HepG2 (cell line): ENCODE results near the gene SLC1A3. TPM values are rescaled to one million over a fixed set of nuclear protein-coding genes. Genes with fewer than 3 reads are reported as not detected.

Experiments used
- ATAC-seq: fragments of 200-7000 bp; cut with Tn5 transposase; 3 replicates; pipeline ENCODE4 v1.9.1; 2020; ENCODE audit warnings: mild to moderate bottlenecking, moderate library complexity
- BruUV-seq: library from RNA; stranded (reverse); fragments of 400-500 nt; replicated peaks from 2 replicates; lab custom pipeline; 2021; lab: Mats Ljungman, UMichigan
- CTCF ChIA-PET: fragments of 300-600 bp; formaldehyde crosslinking; extraction: SDS; loops from one replicate; lab custom pipeline; 2021; ENCODE audit warnings: low total read pairs, inconsistent platforms, low intra/inter-chr PET ratio; lab: Yijun Ruan, JAX
- POLR2A ChIA-PET: fragments of 350-600 bp; sonication (Branson Sonifier 250); formaldehyde crosslinking; loops from one replicate; lab custom pipeline; 2020; ENCODE audit warnings: antibody characterized with exemption, inconsistent platforms; lab: Yijun Ruan, JAX
- DNase-seq: peaks from one replicate; pipeline ENCODE4 v3.0.0-alpha.2; 2015; ENCODE audit warnings: low spot score
- FAIRE-seq: peaks from 3 replicates; lab custom pipeline; 2011; peaks lifted over from hg19 to GRCh38; lab: Jason Lieb, UNC
- H2AFZ ChIP-seq: one replicate; pipeline ENCODE4 v1.6.1; 2011; ENCODE audit warnings: low read length, inconsistent platforms
- H3K27ac ChIP-seq: fragments of 300-600 bp; 3 replicates; pipeline ENCODE4 v1.8.0; 2011; ENCODE audit warnings: mixed run types, mild to moderate bottlenecking, mixed read lengths, low read length, inconsistent platforms; ENCODE audit not compliant: insufficient read depth; ENCODE audit errors: extremely low read length
- H3K27me3 ChIP-seq, 2 experiments: fragments of 200-600 bp in 1 of 2; 2 replicates in 1 of 2; 3 replicates in 1 of 2; pipeline versions ENCODE4 v1.6.0 to v1.8.0; 2011; ENCODE audit warnings: low read length in 2 of 2, mild to moderate bottlenecking in 2 of 2, moderate library complexity in 2 of 2, inconsistent platforms in 1 of 2; ENCODE audit not compliant: insufficient read depth in 2 of 2, control insufficient read depth in 1 of 2
- H3K36me3 ChIP-seq, 2 experiments: fragments of 200-600 bp in 1 of 2; replicated peaks in 1 of 2; 2 replicates in 1 of 2; 3 replicates in 1 of 2; pipeline versions ENCODE4 v1.5.1 to v1.8.0; 2011; ENCODE audit warnings: low read length in 2 of 2, inconsistent platforms in 1 of 2; ENCODE audit not compliant: insufficient read depth in 2 of 2, control insufficient read depth in 1 of 2
- H3K4me1 ChIP-seq: 2 replicates; pipeline ENCODE4 v1.5.1; 2012; ENCODE audit warnings: low read length, inconsistent platforms; ENCODE audit not compliant: insufficient read depth
- H3K4me2 ChIP-seq: 2 replicates; pipeline ENCODE4 v1.6.0; 2011; ENCODE audit warnings: low read depth, low read length, inconsistent platforms
- H3K4me3 ChIP-seq, 3 experiments: fragments of 200-600 bp in 1 of 3; sonication (generic), shearing (Covaris generic) in 1 of 3; replicated peaks in 1 of 3; 2 replicates each; pipeline ENCODE4 v1.5.1; 2011 to 2016; ENCODE audit warnings: low read length in 3 of 3, inconsistent platforms in 2 of 3, low read depth in 2 of 3, mild to moderate bottlenecking in 2 of 3, control low read depth in 1 of 3, mixed read lengths in 1 of 3; ENCODE audit not compliant: insufficient read depth in 1 of 3
- H3K79me2 ChIP-seq: one replicate; pipeline ENCODE4 v1.6.1; 2011; ENCODE audit warnings: low read length, inconsistent platforms; ENCODE audit not compliant: insufficient read depth
- H3K9ac ChIP-seq: 2 replicates; pipeline ENCODE4 v1.6.0; 2011; ENCODE audit warnings: mild to moderate bottlenecking, low read depth, low read length, inconsistent platforms; ENCODE audit not compliant: insufficient read depth
- H3K9me3 ChIP-seq: 2 replicates; pipeline ENCODE4 v1.5.1; 2012; ENCODE audit warnings: mild to moderate bottlenecking, low read length
- H4K20me1 ChIP-seq: 2 replicates; pipeline ENCODE4 v1.6.0; 2011; ENCODE audit warnings: inconsistent platforms, mild to moderate bottlenecking, low read length, moderate library complexity; ENCODE audit not compliant: insufficient read depth
- DNMT3B ChIP-seq: conservative IDR thresholded peaks from 2 replicates; pipeline ENCODE4 v1.6.1; 2016; ENCODE audit warnings: missing biosample characterization, control low read depth
- KDM5B ChIP-seq: sonication (generic); formaldehyde crosslinking; IDR thresholded peaks from 2 replicates; pipeline ENCODE4 v1.4.0; 2020; ENCODE audit warnings: missing genetic modification reagents, mild to moderate bottlenecking, borderline replicate concordance
- MAFG ChIP-seq: sonication (generic); formaldehyde crosslinking; IDR thresholded peaks from 2 replicates; pipeline ENCODE4 v1.5.1; 2020; ENCODE audit warnings: mild to moderate bottlenecking, missing genetic modification reagents
- NKX3-1 ChIP-seq: sonication (generic); formaldehyde crosslinking; IDR thresholded peaks from 2 replicates; pipeline ENCODE4 v1.5.0; 2020; ENCODE audit warnings: missing genetic modification reagents
- NR2C2 ChIP-seq: sonication (generic); formaldehyde crosslinking; IDR thresholded peaks from 2 replicates; pipeline ENCODE4 v1.4.0; 2020; ENCODE audit warnings: missing genetic modification reagents, mild to moderate bottlenecking, moderate library complexity, borderline replicate concordance
- POLR2AphosphoS2 ChIP-seq: IDR thresholded peaks from 2 replicates; pipeline ENCODE4 v1.6.1; 2011; ENCODE audit warnings: low read depth, low read length, improper control_type of control experiment
- POLR2G ChIP-seq: fragments of 200-400 bp; formaldehyde crosslinking; IDR thresholded peaks from 2 replicates; pipeline ENCODE4 v1.6.1; 2018; ENCODE audit warnings: mild to moderate bottlenecking, low read depth, low read length, moderate library complexity
- TBL1XR1 ChIP-seq: fragments of 150-350 bp; IDR thresholded peaks from 2 replicates; pipeline ENCODE4 v1.6.1; 2014; ENCODE audit warnings: borderline replicate concordance, low read length; ENCODE audit not compliant: partially characterized antibody
- TBX2 ChIP-seq: sonication (generic); formaldehyde crosslinking; IDR thresholded peaks from 2 replicates; pipeline ENCODE4 v1.5.0; 2020; ENCODE audit warnings: missing genetic modification reagents, mild to moderate bottlenecking, borderline replicate concordance
- ZBTB44 ChIP-seq: sonication (generic); formaldehyde crosslinking; IDR thresholded peaks from 2 replicates; pipeline ENCODE4 v1.4.0; 2020; ENCODE audit warnings: missing genetic modification reagents
- ZMYM3 ChIP-seq: sonication (generic); formaldehyde crosslinking; IDR thresholded peaks from 2 replicates; pipeline ENCODE4 v1.5.1; 2020; ENCODE audit warnings: mild to moderate bottlenecking, missing genetic modification reagents
- ZNF121 ChIP-seq: sonication (generic); formaldehyde crosslinking; IDR thresholded peaks from 2 replicates; pipeline ENCODE4 v1.5.0; 2020; ENCODE audit warnings: mild to moderate bottlenecking, missing genetic modification reagents
- ZNF430 ChIP-seq: sonication (generic); formaldehyde crosslinking; IDR thresholded peaks from 2 replicates; pipeline ENCODE4 v1.9.0; 2021; ENCODE audit warnings: mild to moderate bottlenecking, missing genetic modification reagents
- ZNF747 ChIP-seq: sonication (generic); formaldehyde crosslinking; IDR thresholded peaks from 2 replicates; pipeline ENCODE4 v1.8.1; 2023; ENCODE audit warnings: missing genetic modification reagents, mild to moderate bottlenecking, borderline replicate concordance
- ZNF891 ChIP-seq: sonication (generic); formaldehyde crosslinking; IDR thresholded peaks from 2 replicates; pipeline ENCODE4 v1.5.0; 2020; ENCODE audit warnings: mild to moderate bottlenecking, missing genetic modification reagents
- WGBS: methylation state at CpG from one replicate; pipeline ENCODE4 v1.1.6; 2017; ENCODE audit warnings: low lambda C conversion rate; 5-methylcytosine and 5-hydroxymethylcytosine counted together
- in situ Hi-C: cut with HindIII; loops from 2 replicates; pipeline ENCODE4 v1.10.0; 2017; ENCODE audit warnings: low pct_unique_long_range_greater_than_20kb; ENCODE audit not compliant: extremely low pct_ligation_motif_present
- intact Hi-C: fragments of 100-400 bp; cut with micrococcal nuclease; formaldehyde crosslinking; loops from one replicate; pipeline ENCODE4 v1.10.0; 2022; ENCODE audit not compliant: unreplicated experiment
- polyA plus RNA-seq, 8 experiments: library from polyadenylated mRNA; depleted of rRNA in 3 of 8; stranded (reverse) in 7 of 8; unstranded in 1 of 8; fragments of >200 nt; fragmentation: Illumina TruSeq in 4 of 8; extraction: Trizol in 4 of 8; gene quantifications; 2 replicates each; pipeline versions ENCODE4 v1.2.1 to v1.2.3, GENCODE V29; 2011 to 2016; ENCODE audit warnings: low read depth in 4 of 8, missing spikeins in 1 of 8, mixed read lengths in 1 of 8; ENCODE audit not compliant: insufficient read depth in 1 of 8
- total RNA-seq, 5 experiments: library from RNA; depleted of rRNA; stranded (reverse); fragments of >200 nt; fragmentation: Illumina TruSeq; extraction: Trizol; gene quantifications; 2 replicates each; pipeline ENCODE4 v1.2.3, GENCODE V29; 2016; ENCODE audit warnings: low read depth in 1 of 5
- TF ChIP-seq, protein P1 (sequence below): sonication (generic); formaldehyde crosslinking; IDR thresholded peaks from 2 replicates; pipeline ENCODE4 v1.4.0; 2020; ENCODE audit warnings: missing genetic modification reagents, borderline replicate concordance
- TF ChIP-seq, protein P2 (sequence below): IDR thresholded peaks from 2 replicates; pipeline ENCODE4 v1.6.1; 2016; ENCODE audit warnings: missing genetic modification reagents, missing compliant biosample characterization

The SLC1A3 gene
- total and polyA plus RNA-seq, 2 of the 13 experiments (the other 11 are each of a cell fraction or from before 2014, with no cell fraction given) = 0.09 TPM; not detected in 1

GRCh38 chr5:36600917-36601527 is 5.4 kb upstream of the SLC1A3 start:
- H3K9me3 ChIP-seq = no peaks in the 10 kb centered on the region
- H3K9ac ChIP-seq = no peak overlapping the region
- CTCF ChIA-PET = no interaction called here
- no peak overlapping the region for H3K4me2 ChIP-seq
- ATAC-seq = no peak
- peaks cover 0 to 9% of the 10 kb centered on the region in 2 experiments; a peak in 3 of 5 replicates for H3K27me3 ChIP-seq
- intact Hi-C loops (no loop called here), in situ Hi-C loops (no loop called here)
- no peak overlapping the region for H3K4me3 ChIP-seq
- FAIRE-seq = no peak
- TF ChIP-seq ZNF747 (CRISPR knock-in tag) = no peak
- no peak for TF ChIP-seq POLR2G
- TF ChIP-seq POLR2AphosphoS2 = no peak
- no peak for TF ChIP-seq NKX3-1 (CRISPR knock-in tag)
- no peak for TF ChIP-seq DNMT3B (CRISPR knock-in tag)
- no peak for TF ChIP-seq KDM5B (CRISPR knock-in tag)
- no peak for TF ChIP-seq ZNF891
- TF ChIP-seq TBX2 (CRISPR knock-in tag) = no peak
- TF ChIP-seq, protein P1, sequence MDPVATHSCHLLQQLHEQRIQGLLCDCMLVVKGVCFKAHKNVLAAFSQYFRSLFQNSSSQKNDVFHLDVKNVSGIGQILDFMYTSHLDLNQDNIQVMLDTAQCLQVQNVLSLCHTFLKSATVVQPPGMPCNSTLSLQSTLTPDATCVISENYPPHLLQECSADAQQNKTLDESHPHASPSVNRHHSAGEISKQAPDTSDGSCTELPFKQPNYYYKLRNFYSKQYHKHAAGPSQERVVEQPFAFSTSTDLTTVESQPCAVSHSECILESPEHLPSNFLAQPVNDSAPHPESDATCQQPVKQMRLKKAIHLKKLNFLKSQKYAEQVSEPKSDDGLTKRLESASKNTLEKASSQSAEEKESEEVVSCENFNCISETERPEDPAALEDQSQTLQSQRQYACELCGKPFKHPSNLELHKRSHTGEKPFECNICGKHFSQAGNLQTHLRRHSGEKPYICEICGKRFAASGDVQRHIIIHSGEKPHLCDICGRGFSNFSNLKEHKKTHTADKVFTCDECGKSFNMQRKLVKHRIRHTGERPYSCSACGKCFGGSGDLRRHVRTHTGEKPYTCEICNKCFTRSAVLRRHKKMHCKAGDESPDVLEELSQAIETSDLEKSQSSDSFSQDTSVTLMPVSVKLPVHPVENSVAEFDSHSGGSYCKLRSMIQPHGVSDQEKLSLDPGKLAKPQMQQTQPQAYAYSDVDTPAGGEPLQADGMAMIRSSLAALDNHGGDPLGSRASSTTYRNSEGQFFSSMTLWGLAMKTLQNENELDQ (CRISPR knock-in tag) = no peak
- TF ChIP-seq ZMYM3 = no peak
- TF ChIP-seq ZBTB44 (CRISPR knock-in tag) = no peak
- TF ChIP-seq TBL1XR1 = no peak
- TF ChIP-seq ZNF121 (CRISPR knock-in tag) = no peak
- TF ChIP-seq MAFG (CRISPR knock-in tag) = no peak
- TF ChIP-seq, protein P2, sequence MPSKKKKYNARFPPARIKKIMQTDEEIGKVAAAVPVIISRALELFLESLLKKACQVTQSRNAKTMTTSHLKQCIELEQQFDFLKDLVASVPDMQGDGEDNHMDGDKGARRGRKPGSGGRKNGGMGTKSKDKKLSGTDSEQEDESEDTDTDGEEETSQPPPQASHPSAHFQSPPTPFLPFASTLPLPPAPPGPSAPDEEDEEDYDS (CRISPR knock-in tag) = no peak
- TF ChIP-seq NR2C2 (CRISPR knock-in tag) = no peak
- no peak for TF ChIP-seq ZNF430 (CRISPR knock-in tag)
- no peaks in the 10 kb centered on the region for H3K36me3 ChIP-seq
- DNase-seq = no peak
- H3K79me2 ChIP-seq = no peaks in the 10 kb centered on the region
- H2AFZ ChIP-seq = no peak overlapping the region
- WGBS = 20% methylated on average over 6 of the region's 6 CpGs
- H3K27ac ChIP-seq = no peak overlapping the region
- no peaks in the 10 kb centered on the region for H4K20me1 ChIP-seq
- no peaks in the 10 kb centered on the region for H3K4me1 ChIP-seq
- no TSS peak for BruUV-seq
- POLR2A ChIA-PET = no interaction called here
